ENCODE data around the gene RNF10. TPM values are rescaled to one million over a fixed set of nuclear protein-coding genes. Genes with fewer than 3 reads are reported as not detected.

RNF10 gene
- total RNA-seq: 144 TPM

GRCh38 chr12:120534203-120534702 is at the start of gene RNF10:
RNF10 (plus strand) TSS chr12:120534356; CDS start chr12:120534812, 456 bp downstream.

GRCh38 chr12:120495731-120496412 is 38.3 kb upstream of the RNF10 start, which contains the start of gene DYNLL1:
DYNLL1 (plus strand) TSS chr12:120496113; CDS start chr12:120496422, 309 bp downstream.

GRCh38 chr12:120528861-120529525 is 5.2 kb upstream of the RNF10 start, which contains the start of gene COQ5:
COQ5 (minus strand) TSS chr12:120529158; CDS start chr12:120529141, 17 bp downstream.

GRCh38 chr12:120580787-120581723 is 46.9 kb downstream of the RNF10 start, which contains the start of gene POP5:
POP5 (minus strand) TSS chr12:120581402; CDS start chr12:120581362, 40 bp downstream.

Small RNA genes within 50 kb of the gene (small RNA-seq; reads per million reads assigned to genes)
- gene RF00019: not detected

Other genes starting within 250 kb of the RNF10 start
- gene RNU4-2, start 242.5 kb upstream of the RNF10 start, total RNA-seq: under 0.01 TPM
- under 0.01 TPM for gene RNU4-1, start 241.1 kb upstream of the RNF10 start, total RNA-seq
- 3.0 TPM for gene SIRT4, start 232.0 kb upstream of the RNF10 start, total RNA-seq
- gene PLA2G1B, start 206.6 kb upstream of the RNF10 start, total RNA-seq: not detected
- gene MSI1, start 165.2 kb upstream of the RNF10 start, total RNA-seq: 10.1 TPM
- gene COX6A1, start 96.2 kb upstream of the RNF10 start, total RNA-seq: 573 TPM
- 11.8 TPM for gene TRIAP1, start 88.0 kb upstream of the RNF10 start, total RNA-seq
- gene GATC, start 87.9 kb upstream of the RNF10 start, total RNA-seq: 35.1 TPM
- gene SRSF9, start 64.6 kb upstream of the RNF10 start, total RNA-seq: 112 TPM
- 303 TPM for gene DYNLL1, start 38.2 kb upstream of the RNF10 start, total RNA-seq
- 30.9 TPM for gene COQ5, start 5.2 kb upstream of the RNF10 start, total RNA-seq
- gene POP5, start 47.0 kb downstream of the RNF10 start, total RNA-seq: 23.8 TPM
- 3.2 TPM for gene CABP1, start 106.3 kb downstream of the RNF10 start, total RNA-seq
- gene MLEC, start 152.8 kb downstream of the RNF10 start, total RNA-seq: 66.0 TPM
- gene UNC119B, start 176.1 kb downstream of the RNF10 start, total RNA-seq: 28.4 TPM
- 5.8 TPM for gene ACADS, start 191.5 kb downstream of the RNF10 start, total RNA-seq